ENCODE data around the gene GUCY2F. TPM values are rescaled to one million over a fixed set of nuclear protein-coding genes. Genes with fewer than 3 reads are reported as not detected.

The GUCY2F gene
- polyA plus RNA-seq, 1 donor = 0.03 TPM

DNA sequence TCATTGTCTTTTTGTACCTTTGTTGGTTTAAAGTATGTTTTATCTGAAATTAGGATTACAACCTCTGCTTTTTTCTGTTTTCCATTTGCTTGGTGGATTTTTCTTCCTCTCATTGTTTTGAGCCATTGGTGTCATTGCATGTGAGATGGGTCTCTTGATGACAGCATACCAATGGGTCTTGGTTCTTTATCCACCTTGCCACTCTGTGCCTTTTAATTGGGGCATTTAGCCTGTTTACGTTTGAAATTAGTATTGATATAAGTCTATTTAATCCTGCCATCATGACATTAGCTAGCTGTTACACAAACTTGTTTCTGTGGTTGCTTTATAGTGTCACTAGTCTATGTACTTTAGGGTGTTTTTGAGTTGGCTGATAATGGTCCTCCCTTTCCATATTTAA, 145.7 kb downstream of the GUCY2F start:
- DNase-seq = no peak

DNA sequence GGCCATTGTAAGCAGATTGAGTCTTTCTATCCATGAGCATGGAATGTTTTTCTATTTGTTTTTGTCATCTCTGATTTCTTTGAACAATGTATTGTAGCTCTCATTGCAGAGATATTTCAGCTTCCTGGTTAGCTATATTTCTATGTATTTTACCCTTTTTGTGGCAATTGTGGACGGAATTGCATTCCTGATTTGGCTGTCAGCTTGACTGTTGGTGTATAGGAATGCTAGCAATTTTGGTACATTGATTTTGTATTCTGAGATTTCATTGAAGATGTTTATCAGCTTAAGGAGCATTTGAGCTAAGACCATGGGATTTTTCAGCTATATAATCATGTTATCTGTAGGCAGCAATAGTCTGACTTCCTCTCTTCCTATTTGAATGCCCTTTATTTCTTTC, 154.6 kb downstream of the GUCY2F start:
- DNase-seq = no peak

Other genes starting within 250 kb of the GUCY2F start
- 19.0 TPM for gene NXT2, start 54.8 kb upstream of the GUCY2F start, polyA plus RNA-seq (ENCODE audit: insufficient read length)
- 4.8 TPM for gene KCNE5, start 143.1 kb upstream of the GUCY2F start, polyA plus RNA-seq (ENCODE audit: insufficient read length)

Data from left kidney (tissue), 2 donors.